Stomach (tissue), 4 donors: ENCODE measurements around the gene CRACR2B.

ENCODE experiments used
- CTCF ChIP-seq, 7 experiments: fragments of 450-650 bp in 4 of 7; fragments of 200-600 bp in 3 of 7; sonication (generic) in 3 of 7; IDR thresholded peaks; one replicate each; pipeline ENCODE4 v1.5.1; 2016 to 2019; ENCODE audit warnings: antibody characterized with exemption in 7 of 7, control low read depth in 2 of 7, mild to moderate bottlenecking in 1 of 7
- EP300 ChIP-seq: sonication (generic); formaldehyde crosslinking; IDR thresholded peaks from one replicate; pipeline ENCODE4 v1.6.1; 2017; ENCODE audit warnings: antibody characterized with exemption
- POLR2A ChIP-seq, 4 donors: fragments of 450-650 bp; IDR thresholded peaks; one replicate each; pipeline ENCODE4 v1.6.1; 2016; ENCODE audit warnings: antibody characterized with exemption in 4 of 4, control low read depth in 2 of 4, mild to moderate bottlenecking in 1 of 4, moderate library complexity in 1 of 4
- POLR2AphosphoS5 ChIP-seq, 3 donors: sonication (generic); formaldehyde crosslinking; IDR thresholded peaks; one replicate each; pipeline ENCODE4 v1.6.1; 2016; ENCODE audit warnings: antibody characterized with exemption in 3 of 3

GRCh38 chr11:802018-802617, 25.6 kb upstream of the CRACR2B start:
- TF ChIP-seq POLR2AphosphoS5 (IDR thresholded peaks at IDR 0.05) (no peak), CTCF (IDR thresholded peaks at IDR 0.05) (no peak), EP300 (no peak), POLR2A (IDR thresholded peaks at IDR 0.05) (no peak)
